SHP77 treated with DMSO at 0.1 percent for 48 hours (cell line): Measurements from ENCODE around the gene ACADVL.
"Not testable (repeated sequence)": the region's sequence is repeated elsewhere in the genome, so short reads cannot be mapped to it uniquely, and the experiment has no call there.

Source experiments
- DNase-seq: peaks from one replicate; lab custom pipeline; 2025; lab: John Stamatoyannopoulos, UW

Gene ACADVL

GRCh38 chr17:7235693-7236665 lies 16.2 kb downstream of the ACADVL start:
- DNase-seq: no peak

DNA sequence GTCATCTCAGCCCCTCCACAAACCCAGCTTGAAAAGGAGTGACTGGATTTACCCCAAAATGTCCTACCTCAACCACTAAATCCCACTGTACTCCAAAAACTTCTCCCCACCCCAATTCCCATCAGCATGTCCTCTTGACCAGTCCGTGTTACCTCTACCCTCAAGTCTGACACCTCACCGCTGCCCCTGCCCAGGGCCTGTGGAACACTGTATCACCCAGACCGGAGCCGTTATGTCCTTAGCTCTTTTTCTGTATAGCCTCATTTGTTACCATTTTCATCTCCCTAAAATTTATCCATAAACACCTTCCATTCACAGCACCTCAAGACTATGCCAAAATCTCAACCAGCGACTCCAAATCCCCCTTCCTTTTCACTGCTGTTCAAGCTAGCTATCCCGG lies 17.1 kb downstream of the ACADVL start:
- no peak for DNase-seq

- no peak for DNase-seq
Observed at GRCh38 chr17:7237266-7237760, 17.6 kb downstream of the ACADVL start.

DNA sequence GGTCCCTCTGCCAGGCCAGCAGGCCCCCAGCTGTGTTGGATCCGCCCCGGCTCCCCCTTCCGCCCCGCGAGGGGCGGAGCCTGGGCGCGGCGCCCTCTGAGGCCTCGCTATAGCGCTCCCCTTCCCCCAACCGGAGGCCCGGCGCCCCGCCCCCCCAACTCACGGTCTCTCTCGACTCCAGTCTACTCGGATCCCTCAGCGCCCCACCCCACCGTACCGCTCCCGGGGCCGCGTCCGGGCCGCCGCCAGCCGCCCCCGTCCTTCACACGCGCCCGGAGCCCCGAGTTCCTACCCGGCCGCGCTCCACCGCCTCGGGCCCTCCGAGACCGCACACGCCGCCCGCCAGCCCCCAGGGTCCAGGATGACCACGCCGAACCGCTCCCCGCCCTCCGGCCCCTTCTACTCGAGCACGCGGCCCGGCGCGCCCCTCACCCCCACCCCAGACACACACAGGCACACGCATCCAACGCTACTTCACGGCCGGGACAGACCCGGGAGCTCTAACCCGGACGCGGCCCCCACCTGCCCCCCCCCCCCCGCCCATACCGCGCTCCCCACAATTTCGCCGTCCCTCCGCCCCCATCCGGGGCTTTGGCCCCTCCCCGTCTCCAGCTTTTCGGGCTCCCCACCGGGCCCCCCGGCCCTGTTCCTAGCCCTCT lies 18.2 kb downstream of the ACADVL start:
- DNase-seq: no peak

GRCh38 chr17:7238420-7239090 lies 18.8 kb downstream of the ACADVL start:
- no peak for DNase-seq

- DNase-seq: peak; percentile 100
Observed at GRCh38 chr17:7239091-7240027, 19.6 kb downstream of the ACADVL start, which contains the start of gene PHF23. PHF23 (minus strand) TSS chr17:7239457; CDS start chr17:7239279, 178 bp downstream.

DNA sequence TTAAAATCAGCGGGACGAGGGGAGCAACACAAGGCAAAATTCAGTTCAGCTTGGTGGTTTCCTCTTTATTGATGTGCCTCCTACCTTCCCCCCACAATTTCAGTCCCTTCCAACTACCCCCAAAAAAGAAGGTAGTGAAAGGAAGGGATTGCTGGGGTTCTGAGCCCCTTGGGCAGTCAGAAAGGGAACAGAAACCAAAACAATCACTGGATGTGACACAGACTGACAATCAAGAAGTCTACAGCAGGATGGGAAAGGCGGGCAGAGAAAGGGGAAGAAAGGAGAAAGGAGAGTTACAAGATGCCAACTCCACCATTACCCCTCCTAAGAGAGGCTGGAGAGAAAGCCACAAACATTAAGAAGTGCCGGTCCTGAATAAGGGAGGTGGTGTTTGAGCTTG lies 20.6 kb downstream of the ACADVL start:
- no peak for DNase-seq

DNA sequence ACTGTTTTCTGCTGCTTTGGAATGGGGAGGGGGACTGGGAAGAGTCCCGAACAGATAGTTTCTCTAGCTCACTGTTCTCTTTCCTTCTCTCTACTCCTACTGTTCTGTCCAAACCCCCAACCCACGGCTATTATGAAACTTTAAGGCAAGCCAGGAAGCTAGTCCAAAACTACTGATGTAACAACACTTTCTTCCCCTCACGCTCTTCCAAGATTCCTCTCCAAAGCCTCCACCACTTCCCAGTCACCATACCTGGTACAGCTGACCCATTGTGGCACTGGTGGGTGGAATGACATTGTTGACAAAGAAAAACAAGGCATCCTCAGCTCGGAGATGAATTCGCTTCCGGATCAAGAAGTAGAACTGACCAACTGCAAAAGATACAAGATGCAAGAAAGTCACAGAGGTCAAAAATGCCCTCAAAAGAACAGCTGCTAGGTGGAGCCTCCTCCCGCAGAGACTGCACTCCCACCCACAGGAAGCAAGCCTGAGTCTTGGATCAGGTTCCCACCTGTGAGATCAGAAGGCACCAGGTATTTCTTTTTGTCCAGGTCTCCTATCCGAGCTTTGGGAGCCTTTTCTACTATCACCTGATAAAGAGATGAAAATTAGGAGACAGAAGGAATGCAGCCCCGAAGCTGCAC lies 21.5 kb downstream of the ACADVL start:
- DNase-seq: no peak

- DNase-seq: peak; percentile 91
Observed at GRCh38 chr17:7241783-7242716, 22.3 kb downstream of the ACADVL start, which contains the start of gene GABARAP. GABARAP (minus strand) TSS chr17:7242449; CDS start chr17:7242330, 119 bp downstream.

- peak; percentile 91 for DNase-seq
Observed at GRCh38 chr17:7242717-7243452, 23.1 kb downstream of the ACADVL start.

GRCh38 chr17:7243453-7243729 lies 23.7 kb downstream of the ACADVL start:
- DNase-seq: no peak

GRCh38 chr17:7243838-7244237 lies 24.1 kb downstream of the ACADVL start:
- DNase-seq: not testable (repeated sequence)

GRCh38 chr17:7246779-7247178 lies 27.0 kb downstream of the ACADVL start:
- no peak for DNase-seq

- no peak for DNase-seq
Observed at GRCh38 chr17:7248796-7249195, 29.1 kb downstream of the ACADVL start.

- DNase-seq: no peak
Observed at GRCh38 chr17:7249214-7249613, 29.5 kb downstream of the ACADVL start.

DNA sequence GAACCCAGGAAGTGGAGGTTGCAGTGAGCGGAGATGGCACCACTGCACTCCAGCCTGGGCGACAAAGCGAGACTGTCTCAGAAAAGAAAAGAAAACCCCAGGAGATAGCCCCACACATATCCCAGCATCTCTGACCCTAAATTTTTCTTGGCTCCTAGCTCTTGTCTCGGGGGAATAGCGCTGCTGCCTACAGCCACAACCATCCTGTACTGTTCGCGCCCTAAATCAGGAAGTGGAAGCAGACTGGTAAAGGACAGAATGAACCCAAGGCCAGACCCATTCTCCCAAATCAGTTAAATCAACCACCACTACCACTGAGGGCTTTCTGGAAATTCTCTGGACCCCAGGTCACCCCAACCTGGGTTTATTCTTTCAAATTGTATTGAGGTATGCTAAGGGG lies 30.1 kb downstream of the ACADVL start:
- DNase-seq: no peak

DNA sequence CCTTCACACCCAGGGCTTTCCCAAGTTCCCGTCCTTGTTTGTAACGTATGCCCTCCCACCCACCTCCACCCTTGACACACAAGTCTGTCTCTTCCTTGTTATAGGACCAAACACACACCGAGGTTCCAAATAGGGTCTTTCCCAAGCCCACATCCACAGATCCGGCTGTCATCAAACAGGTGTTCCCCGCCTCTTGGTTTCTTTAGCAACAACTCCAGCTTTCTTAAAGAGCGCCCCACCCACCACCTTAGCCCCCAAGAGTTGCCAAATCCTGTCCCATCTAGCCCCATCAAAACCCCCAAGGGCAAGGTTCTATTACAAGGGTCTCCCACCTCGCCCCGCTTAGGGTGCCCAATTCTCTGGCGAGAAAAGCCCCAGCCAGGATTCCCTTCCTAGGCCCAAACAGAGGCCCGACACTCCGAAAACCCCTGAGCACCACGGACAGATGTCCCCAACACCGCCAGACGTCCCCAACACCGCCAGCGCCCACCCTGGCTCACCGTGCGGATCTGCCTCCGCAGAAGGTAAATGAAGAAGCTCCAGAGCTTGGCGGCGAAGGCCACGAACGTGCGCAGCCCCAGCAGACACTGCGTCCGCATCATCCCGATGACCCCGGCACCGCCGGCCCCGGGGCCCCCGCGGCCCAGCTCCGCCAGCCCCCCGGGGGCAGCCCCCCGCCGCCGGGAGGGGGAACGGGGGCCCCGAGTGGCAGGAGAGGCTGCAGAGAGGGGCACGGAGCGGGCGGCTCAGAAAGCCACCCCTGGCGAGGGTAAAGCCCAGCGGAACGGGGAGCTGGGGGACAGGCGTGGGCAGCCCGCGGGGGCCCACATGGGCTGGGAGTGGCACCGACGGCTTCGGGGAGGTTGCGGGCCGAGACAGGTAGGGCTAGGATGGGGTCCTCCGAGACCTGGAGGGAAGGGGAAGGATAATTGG lies 31.2 kb downstream of the ACADVL start:
- no peak for DNase-seq

- peak; percentile 100 for DNase-seq
Observed at GRCh38 chr17:7251661-7252175, 32.0 kb downstream of the ACADVL start, which contains the start of gene CTDNEP1. CTDNEP1 (minus strand) TSS chr17:7251734; CDS start chr17:7251296, 438 bp downstream.
